GM18520 (cell line): ENCODE measurements around the gene PDE9A.

Experiments
- ATAC-seq: cut with Tn5 transposase; IDR thresholded peaks from one replicate; pipeline ENCODE4 v1.9.1; 2021; ENCODE audit not compliant: unreplicated experiment

PDE9A gene

DNA sequence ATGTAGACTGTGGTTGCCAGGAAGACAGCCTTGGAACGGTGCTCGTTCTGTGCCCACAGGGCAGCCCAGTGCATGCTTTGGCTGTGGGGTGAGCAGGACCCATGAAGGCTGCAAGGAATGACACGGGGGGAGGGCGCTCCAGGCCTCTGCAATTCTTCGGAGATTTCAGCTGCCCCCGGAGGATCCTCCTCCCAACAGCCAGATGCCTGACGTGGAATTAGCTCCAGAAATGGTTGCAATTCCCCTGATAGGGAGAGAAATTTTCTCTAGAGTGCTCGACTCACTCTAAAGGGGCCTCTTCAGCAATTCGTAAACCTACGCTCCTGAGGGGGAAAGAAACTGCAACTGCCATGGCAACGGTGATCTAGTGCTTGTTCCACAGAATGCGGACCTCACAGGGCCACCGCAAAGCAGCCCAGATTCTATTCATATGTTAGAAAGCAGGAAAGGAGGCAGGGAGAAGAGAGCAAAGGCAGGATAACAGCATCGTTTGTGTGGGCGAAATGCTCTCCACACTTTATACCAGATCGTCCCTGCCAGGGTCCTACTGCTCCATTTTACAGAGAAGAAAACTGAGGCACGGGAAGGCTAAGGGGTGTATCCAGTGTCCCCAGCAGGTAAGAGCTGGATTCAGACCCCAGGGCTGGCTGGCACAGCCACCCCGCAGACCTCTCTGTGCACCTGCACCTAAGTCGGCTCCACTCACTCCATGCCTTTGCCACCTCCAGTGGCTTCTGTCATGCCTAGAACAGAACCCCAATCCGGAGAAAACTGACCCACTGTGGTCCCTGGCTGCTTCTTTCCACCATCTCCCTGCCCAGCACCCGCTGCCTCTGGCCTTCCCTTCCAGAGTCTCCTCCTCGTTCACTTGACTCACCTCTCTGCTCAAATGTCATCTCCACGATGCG is 11.9 kb upstream of the PDE9A start:
- ATAC-seq = no peak

DNA sequence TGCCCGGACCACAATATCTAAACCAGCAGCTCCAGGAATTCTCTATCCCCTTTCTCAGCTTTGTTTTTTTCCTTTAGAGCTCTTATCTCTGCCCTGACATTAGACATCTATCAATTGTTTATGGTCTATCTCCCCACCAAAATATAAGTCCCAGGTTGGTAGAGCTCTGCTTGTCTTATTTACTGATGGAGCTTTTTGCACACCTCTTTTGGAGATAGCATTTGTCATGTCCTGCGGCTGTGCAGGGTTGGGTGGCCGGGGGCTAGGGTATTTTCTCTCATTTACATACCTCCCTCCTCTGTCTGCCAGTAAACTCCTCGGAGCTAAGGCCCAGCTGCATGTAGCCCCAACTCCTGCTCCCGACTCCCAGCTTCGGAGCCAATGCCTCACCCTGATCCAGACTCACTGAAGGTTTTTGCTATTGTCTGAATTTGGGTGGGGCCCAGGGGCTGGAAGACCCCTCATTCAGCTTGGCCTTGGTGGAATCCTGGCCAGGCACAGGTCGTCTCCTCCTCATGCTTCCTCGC is 11.1 kb upstream of the PDE9A start:
- ATAC-seq = no peak

DNA sequence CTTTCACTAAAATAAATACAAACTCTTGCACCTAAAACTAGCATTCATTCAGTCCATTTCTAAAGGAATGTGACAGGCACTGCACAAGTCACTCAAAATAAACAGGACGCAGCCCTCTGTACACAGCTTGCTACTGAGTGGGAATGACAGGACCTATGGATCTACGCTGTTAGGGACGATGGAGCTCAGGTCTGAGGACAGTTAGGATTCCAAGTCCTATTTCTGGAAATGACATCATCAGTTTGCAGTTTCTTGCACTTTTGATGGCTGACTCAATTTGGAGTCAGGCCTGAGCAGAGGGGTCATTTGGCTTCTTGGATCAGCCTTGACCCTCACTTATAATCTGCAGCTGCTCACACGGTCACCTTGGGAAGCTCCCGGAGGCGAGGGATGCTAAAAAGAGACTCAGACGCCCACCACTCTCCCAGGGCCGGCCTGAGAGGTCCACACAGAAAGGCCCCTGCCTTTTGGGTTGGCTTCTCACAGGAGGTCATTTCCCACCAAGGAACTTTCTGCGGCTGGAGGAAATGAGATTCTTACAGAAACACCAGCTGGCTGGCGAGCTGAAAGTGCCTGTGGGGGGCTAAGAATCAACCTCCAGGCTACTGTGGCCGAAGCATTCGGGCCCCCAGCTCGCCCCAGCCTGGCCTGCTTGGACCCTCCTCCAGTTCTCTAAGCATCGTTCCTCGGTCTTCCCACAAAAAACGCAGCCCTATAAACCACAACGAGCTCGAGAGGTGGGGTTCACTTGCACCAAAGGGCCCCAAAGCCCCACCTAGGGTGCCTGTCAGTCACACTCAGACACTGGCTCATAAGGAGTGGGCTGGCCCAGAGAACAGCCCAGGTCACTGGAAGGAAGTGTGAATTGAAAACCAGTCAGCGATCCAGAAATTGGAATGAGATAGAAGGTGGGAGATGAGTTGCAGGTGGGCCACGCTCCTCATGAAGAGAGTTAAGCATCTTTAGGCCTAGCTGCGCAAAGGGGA is 8.9 kb upstream of the PDE9A start:
- ATAC-seq = no peak

DNA sequence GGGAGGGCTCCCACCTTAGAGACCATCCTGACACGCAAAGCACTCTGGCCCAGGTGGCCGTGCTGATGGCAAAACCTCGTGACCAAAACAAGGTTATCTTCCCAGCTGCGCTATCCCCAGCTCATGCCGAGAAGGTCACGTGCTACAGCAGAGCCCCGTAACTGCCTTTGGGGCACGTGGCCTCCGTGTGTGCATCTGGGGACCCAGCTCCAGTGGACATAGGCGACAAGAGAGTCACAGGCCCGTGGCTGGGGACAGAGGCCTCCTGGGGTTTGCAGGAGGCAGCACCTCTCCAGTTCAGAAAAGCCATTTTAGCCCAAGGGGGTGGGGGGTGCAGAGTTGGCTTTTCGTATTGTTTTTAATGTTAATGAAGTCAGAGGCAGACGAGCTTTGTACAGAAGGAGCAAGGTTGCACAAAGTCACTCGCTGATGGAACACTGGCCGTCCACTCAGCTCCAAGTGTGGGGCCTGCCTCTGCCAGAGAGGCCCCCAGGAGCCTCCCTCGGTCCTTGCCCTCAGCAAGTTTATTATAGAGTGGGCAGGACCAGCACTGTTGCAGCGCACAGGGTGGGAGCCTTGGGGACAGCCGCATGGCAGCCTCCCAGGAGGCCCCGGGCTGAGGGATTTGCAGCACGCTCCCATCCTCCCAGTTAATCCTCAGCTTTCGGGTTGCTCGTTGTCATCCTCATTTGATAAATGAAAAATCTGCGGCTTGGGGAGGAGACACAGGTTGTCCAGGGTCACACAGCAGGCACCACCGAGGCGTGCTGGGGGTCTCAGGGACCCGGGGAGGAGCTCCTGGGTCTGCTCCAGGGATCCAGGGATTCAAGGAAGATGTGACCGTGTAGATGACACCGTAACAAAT is 8.0 kb upstream of the PDE9A start:
- no peak for ATAC-seq

DNA sequence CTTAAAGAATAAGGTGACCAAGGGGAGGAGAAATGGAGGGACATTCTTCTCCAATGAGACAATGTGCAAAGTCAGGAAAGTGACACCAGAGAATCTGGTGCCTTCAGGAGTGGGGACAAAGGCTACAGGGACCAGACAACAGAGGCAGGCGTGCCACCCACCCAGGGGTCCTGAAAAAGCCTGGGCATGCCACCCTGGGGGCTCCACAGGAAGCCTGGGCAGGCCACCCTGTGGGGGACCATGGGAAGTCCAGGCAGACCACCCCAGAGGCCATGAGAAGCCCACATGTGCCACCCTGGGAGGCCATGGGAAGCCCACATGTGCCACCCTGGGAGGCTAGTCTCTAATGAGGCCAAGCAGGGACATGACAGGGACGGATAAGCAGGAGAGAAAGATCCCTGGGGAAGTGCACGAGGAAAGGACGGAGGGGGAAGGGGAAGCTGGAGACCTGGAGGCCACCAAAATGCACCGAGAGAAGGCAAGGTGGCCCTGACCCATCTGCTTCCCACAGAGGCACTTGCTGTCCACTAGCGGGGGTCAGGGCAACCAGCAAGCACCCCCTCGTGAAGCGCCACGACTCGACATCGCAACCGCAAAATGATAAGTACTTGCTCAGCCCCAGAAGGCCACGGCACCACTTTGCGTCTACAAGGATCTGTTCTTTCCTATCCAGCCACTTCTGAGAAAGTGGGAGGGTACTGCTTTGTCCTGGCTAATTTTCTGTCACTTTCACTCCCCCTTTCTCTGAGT is 7.2 kb upstream of the PDE9A start:
- ATAC-seq = no peak

DNA sequence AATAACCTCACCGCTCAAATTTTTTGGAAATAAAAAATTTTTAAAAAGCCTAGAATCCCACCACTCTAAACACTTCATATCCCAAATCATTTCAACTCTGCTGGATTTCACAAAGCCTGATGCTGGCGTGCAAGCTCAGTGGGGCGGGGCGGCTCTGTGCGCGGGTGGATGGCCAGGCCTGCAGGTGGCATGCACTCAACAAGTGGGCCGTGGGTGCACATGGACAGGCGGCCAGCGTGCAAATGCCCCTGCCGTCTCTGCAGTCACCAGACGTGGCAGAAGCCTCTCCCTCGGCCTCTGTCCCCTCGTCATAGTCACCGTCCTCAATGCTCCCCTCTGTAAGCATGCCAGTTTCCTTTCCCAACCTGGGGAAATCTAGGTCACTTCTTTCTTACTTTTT is 6.6 kb upstream of the PDE9A start:
- no peak for ATAC-seq

DNA sequence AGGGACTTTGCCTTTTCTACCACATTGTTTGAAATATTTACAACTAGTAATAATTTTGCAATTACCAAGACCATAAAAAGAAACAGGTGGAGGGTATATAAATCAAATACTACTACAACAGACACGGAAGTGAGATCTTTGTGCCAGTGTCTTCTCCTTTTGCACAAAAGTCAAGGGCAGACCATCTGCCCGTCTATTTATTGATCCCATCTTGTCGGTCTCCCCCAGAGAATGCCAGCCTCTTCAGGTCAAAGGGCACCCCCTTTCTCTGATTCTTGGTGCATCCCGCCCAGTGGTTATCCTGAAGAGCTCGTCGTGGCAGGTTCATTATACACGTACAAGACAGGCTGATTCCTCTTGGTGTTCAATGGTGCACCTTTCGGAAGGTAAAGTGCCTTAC is 4.8 kb upstream of the PDE9A start:
- ATAC-seq = no peak

DNA sequence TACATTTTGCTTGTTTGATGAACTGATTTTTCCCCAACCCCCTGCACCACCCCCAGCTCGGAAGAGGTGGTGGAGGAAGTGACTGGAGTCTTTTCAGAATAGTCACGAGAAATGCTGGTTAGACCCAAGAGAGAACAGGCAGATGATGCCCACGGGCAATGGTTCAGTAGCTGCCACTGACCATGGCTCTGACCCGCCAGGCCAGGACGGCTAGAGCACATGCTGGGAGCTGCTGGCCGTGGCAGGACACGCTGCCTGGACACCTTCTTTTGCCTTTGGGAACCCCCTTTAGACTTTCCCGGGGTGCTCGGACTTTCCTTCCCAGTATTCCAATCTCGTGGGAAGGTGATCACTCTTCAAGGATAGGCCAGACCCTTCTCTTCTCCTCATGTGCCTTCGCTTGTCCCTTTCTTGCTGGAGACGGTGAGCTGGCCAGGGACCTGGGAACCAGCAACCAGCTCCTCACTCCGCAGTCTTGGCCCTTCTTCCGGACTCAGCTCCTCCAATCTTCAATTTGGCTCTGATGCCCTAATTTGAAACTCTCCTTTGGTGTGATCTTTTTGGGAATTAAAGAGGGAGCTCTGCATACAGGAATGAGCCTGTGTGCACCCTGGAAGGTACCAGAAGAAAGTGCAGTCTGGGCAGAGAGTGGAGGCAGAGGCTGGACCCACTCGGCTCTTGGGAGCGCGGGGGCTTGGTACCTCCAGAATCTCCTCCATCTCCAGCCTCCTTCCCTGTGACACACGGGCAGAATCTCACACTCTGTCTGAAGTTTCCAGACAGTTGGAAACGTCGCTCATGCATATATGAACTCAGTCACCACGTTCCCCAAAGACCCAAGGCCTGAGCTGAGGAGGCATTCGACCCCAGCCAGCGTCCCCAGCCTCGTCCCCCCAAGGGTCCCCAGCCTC is 4.0 kb upstream of the PDE9A start:
- no peak for ATAC-seq

DNA sequence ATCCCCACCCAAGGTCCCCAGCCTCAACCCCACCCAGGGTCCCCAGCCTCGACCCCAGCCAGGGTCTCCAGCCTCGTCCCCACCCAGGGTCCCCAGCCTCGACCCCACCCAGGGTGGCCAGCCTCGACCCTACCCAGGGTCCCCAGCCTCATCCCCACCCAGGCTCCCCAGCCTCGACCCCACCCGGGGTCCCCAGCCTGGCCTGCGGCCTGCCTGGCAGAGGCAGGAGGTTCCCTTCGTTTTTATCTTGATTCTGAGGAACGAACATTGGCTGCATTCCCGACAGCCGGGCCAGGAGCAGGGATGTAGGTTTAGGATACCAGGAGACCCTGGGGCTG is 3.4 kb upstream of the PDE9A start:
- ATAC-seq = no peak

DNA sequence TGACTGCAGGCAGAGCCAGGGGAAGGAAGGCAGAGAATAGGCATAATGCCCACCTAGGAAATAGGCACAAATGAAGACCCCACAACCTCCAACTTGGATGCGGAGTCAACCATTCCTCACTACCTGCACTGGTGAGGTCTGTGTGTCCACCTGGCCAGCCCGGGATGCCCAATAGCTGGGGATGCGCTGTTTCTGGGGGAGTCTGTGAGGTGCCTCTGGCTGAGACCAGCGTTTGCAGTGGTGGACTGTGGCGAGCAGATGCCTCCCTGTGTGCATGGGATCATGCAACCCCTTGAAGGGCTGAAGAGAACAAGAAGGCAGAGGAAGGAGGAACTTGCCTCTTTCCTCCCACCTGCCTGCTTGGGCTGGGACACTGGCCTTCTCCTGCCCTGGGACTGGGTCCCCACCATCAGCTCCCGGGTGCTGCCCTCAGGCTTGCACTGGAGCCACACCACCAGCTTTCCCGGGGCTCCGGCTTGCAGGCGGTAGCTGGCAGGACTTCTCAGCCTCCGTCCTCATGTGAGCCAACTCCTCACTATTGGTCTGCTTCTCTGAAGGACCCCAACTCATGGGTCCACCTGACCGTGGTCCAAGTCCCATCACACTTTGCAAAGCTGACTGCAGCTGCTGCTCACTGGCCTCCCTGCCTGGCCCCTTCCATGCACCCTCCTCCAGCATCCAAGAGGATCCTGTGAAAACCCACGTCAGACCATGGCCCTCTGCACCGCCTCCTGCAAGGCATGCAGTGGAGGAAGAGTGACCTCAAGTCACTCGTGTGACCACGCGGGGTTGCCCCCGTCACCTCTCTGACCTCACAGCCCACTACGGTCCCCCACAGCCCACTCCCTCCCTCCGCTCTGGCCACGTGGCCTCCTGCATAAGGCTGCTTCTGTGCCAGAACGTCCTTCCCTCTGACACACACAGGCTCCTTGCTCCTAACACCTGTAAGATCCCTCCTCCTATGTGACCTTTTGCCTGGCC is 2.7 kb upstream of the PDE9A start:
- ATAC-seq = no peak

DNA sequence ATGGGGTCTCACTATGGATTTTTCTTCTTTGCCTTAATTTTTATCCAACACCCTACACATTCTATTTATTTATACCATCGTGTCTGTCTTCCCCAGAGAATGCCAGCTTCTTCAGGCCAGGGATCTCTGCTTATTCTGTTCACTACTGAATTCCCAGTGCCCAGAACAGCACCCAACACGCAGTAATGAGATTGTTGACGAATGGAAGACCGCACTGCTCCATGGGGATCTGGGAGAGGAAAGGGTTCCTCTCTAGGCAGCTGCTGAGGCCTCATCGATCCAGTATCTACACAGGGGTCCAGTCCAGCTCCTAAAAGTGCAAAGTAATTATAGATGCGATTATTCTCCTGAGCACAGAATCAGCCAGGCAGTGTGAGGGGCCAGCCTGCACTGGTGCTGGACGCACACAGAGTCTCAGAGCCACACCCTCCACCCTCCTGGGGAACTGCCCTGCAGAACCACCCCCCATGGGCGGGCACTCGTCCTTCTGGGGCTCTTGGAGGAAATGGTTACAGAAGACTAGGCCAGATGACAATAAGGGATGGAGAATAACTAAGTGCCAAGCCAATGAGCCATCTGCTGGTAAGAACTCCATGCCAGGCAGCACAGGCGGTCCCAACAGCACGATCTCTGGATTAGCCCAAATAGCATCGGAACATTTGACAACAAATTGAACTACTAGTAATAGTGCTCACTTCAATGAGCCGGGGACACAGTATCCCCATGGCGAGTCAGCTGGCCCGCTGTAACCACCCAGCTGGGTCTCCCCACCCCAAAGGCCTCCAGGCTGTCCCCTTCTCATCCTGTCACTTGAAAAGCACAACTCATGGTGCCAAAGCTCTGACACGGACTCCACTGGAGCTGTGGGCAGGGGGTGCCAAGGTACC is 1.7 kb upstream of the PDE9A start:
- ATAC-seq = no peak

DNA sequence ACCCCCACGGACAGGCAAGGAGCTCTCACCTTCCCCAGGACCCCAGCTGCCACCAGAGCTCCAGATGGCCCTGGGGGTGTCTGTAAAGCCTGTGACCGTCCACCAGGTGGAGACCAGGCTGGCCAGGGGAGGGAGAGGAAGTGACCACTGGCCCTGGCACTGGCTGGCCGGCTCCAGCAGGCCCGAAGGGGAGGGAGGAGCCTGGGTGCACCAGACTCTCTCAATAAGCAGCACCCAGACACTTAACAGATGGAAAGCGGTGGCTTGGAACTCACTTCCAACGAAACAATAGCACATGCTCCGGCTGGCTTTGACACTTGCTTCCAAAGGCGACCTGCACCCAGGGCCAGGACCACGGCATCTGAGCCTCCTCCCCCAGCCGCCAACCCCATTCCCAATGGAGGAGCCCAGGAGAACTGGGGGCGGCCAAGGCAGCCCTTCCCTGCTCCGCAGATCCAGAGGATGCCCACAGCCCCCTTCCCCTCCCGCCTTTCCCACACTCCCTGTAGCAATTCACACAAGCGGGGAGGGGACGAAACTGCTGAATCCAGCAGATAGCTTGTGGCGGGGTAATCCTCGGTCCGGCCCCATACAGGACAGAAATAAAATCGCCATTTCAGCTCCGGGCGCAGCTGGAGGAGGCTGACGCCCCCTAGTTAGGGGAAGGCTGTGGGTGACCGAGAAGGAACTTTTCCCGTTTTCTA is 742 bp upstream of the PDE9A start:
- ATAC-seq = no peak

DNA sequence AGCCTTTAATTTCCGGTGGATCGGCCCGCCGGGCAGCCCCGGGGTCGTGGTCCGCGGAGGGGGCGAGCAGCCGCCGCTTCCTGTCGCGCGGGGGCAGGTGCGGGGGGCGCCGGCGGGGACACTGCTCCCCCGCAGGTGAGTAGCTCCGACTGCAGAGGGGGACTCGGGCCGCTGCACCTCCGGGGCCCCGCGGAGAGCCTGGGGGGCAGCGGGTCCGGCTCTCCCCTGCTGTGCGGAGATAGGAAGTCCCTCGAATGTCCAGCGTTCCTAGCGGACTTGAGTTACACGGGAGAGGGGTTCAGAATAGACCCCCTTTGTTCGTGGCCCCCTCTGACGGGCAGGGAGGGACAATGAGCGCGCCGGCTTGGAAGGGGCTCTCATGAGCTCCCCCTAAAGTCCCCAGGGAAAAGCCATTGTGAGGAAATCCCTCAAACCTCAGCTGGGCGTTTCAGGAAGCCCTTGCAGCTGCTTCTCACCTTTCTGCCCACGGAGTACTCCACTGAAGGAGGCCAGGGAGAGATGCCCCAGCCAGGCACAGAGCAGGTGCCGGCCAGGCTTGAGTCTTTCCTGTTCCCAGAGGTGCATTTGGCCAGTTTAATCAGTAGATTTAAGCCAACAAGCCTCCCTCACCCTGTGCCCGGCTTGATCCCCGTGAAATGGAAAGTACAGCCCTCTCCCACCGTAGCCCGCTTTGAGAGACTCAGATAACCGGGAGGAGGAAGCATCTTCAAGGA is 925 bp downstream of the PDE9A start:
- ATAC-seq = no peak

DNA sequence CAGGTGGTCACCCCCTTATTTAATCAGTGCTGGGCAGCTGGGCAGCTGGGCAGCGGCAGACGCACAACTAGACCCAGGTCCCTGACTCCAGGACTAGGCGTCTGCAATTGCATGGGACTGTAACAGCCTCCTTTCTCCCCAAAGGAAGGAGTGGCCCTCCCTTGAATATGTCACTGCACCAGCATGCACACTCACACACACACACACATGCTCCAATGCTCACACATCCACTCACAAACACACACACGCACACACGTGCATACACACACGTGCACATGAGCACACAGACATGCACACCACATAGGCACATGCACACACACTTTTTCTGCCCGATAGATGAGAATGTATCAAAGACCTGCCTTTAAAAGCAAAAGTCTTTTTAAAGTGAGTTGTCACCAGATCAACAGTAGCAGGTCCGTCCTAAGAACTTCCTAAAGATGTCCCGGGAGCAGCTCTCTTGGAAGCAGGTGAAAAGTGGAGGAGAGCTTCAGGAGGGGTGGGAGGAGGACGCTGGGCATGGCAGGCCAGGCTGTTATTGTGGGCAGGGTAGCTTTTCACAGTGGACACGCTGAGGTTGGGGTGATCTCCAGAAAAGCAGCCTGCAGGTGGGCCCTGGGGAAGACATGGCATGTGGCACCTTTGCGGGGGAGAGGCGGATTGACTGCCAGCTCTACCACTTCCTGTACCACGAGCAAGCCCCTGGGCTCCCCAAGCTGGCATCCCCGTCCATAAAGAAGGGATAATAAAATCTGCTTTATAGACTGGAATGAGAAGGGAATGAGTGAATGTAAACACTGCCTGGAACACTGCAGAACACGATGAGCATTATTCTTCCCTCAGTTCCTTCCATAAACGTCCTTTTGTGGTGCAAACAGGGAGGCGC is 1.7 kb downstream of the PDE9A start:
- no peak for ATAC-seq
